ENCODE results near the gene SLC35A5. TPM values are rescaled to one million over a fixed set of nuclear protein-coding genes. Genes with fewer than 3 reads are reported as not detected.
"Not testable (repeated sequence)": the region's sequence is repeated elsewhere in the genome, so short reads cannot be mapped to it uniquely, and the experiment has no call there.

SLC35A5 gene
- total RNA-seq, 3 donors from 2014 or later = 12.2 to 13.5 (median 12.3) TPM

GRCh38 chr3:112560307-112560706, 1.5 kb upstream of the SLC35A5 start:
- no peaks in the 10 kb centered on the region for H3K9me3 Mint-ChIP-seq
- no peak for DNase-seq
- peak overlapping the region; percentile 99 for H3K4me3 Mint-ChIP-seq
- ATAC-seq = no peak
- peaks cover 55% of the 10 kb centered on the region for H3K4me1 Mint-ChIP-seq (ENCODE audit: low read depth)
- peaks cover 20% of the 10 kb centered on the region for H3K36me3 Mint-ChIP-seq (ENCODE audit: insufficient read depth)
- no peaks in the 10 kb centered on the region for H3K27me3 Mint-ChIP-seq (ENCODE audit: low read depth)

GRCh38 chr3:112560721-112561483, 943 bp upstream of the SLC35A5 start:
- H3K9me3 Mint-ChIP-seq = no peaks in the 10 kb centered on the region

GRCh38 chr3:112561484-112561733, 436 bp upstream of the SLC35A5 start:
- Mint-ChIP-seq H3K4me1 (ENCODE audit: low read depth) (peaks cover 48% of the 10 kb centered on the region), H3K4me3 (peak overlapping the region; percentile 99), H3K36me3 (ENCODE audit: insufficient read depth) (peaks cover 20% of the 10 kb centered on the region), H3K9me3 (no peaks in the 10 kb centered on the region), H3K27me3 (ENCODE audit: low read depth) (no peaks in the 10 kb centered on the region)
- DNase-seq (peak; percentile 69), ATAC-seq (peak; percentile 66 to 69)

More at GRCh38 chr3:112560721-112561483, 943 bp upstream of the SLC35A5 start:
- Mint-ChIP-seq H3K4me1 (ENCODE audit: low read depth) (peaks cover 49% of the 10 kb centered on the region), H3K36me3 (ENCODE audit: insufficient read depth) (peaks cover 19% of the 10 kb centered on the region), H3K27me3 (ENCODE audit: low read depth) (no peaks in the 10 kb centered on the region), H3K4me3 (peak overlapping the region; percentile 99)
- DNase-seq (peak; percentile 47), ATAC-seq (peak; percentile 35 to 40)

- H3K4me3 Mint-ChIP-seq, ATAC-seq: not testable (repeated sequence)
- H3K4me1 Mint-ChIP-seq (ENCODE audit: low read depth) = peaks cover 40% of the 10 kb centered on the region
Measured at GRCh38 chr3:112564247-112564939, 2.5 kb downstream of the SLC35A5 start.

GRCh38 chr3:112564940-112565305, 3.1 kb downstream of the SLC35A5 start:
- ATAC-seq = no peak
- H3K36me3 Mint-ChIP-seq (ENCODE audit: insufficient read depth) = peaks cover 21% of the 10 kb centered on the region
- no peak for DNase-seq
- H3K27me3 Mint-ChIP-seq (ENCODE audit: low read depth) = no peaks in the 10 kb centered on the region
- H3K9me3 Mint-ChIP-seq = no peaks in the 10 kb centered on the region
- peaks cover 35% of the 10 kb centered on the region for H3K4me1 Mint-ChIP-seq (ENCODE audit: low read depth)
- no peak overlapping the region for H3K4me3 Mint-ChIP-seq

More at GRCh38 chr3:112564247-112564939, 2.5 kb downstream of the SLC35A5 start:
- DNase-seq; H3K9me3 Mint-ChIP-seq; H3K27me3 Mint-ChIP-seq (ENCODE audit: low read depth): not testable (repeated sequence)
- peaks cover 20% of the 10 kb centered on the region for H3K36me3 Mint-ChIP-seq (ENCODE audit: insufficient read depth)

- Mint-ChIP-seq H3K36me3 (ENCODE audit: insufficient read depth) (peaks cover 31% of the 10 kb centered on the region), H3K4me1 (ENCODE audit: low read depth) (peaks cover 15% of the 10 kb centered on the region), H3K4me3 (no peak overlapping the region), H3K9me3 (no peaks in the 10 kb centered on the region), H3K27me3 (ENCODE audit: low read depth) (no peaks in the 10 kb centered on the region)
- ATAC-seq = no peak
- no peak for DNase-seq
Measured at GRCh38 chr3:112568642-112569041, 6.8 kb downstream of the SLC35A5 start.

- H3K4me1 Mint-ChIP-seq (ENCODE audit: low read depth) = peaks cover 12% of the 10 kb centered on the region
- ATAC-seq (no peak), DNase-seq (no peak)
- peaks cover 32% of the 10 kb centered on the region for H3K36me3 Mint-ChIP-seq (ENCODE audit: insufficient read depth)
- no peaks in the 10 kb centered on the region for H3K9me3 Mint-ChIP-seq
- H3K4me3 Mint-ChIP-seq = no peak overlapping the region
- H3K27me3 Mint-ChIP-seq (ENCODE audit: low read depth) = no peaks in the 10 kb centered on the region
Measured at GRCh38 chr3:112569265-112569664, 7.4 kb downstream of the SLC35A5 start.

- ATAC-seq = no peak
- no peak for DNase-seq
- H3K4me1 Mint-ChIP-seq (ENCODE audit: low read depth) = peaks cover 6% of the 10 kb centered on the region
- no peak overlapping the region for H3K4me3 Mint-ChIP-seq
- peaks cover 21% of the 10 kb centered on the region for H3K36me3 Mint-ChIP-seq (ENCODE audit: insufficient read depth)
- H3K27me3 Mint-ChIP-seq (ENCODE audit: low read depth) = no peaks in the 10 kb centered on the region
- no peaks in the 10 kb centered on the region for H3K9me3 Mint-ChIP-seq
Measured at GRCh38 chr3:112572701-112573100, 10.9 kb downstream of the SLC35A5 start.

- no peaks in the 10 kb centered on the region for H3K9me3 Mint-ChIP-seq
- no peaks in the 10 kb centered on the region for H3K27me3 Mint-ChIP-seq (ENCODE audit: low read depth)
- H3K36me3 Mint-ChIP-seq (ENCODE audit: insufficient read depth) = peaks cover 10% of the 10 kb centered on the region
- DNase-seq = no peak
- no peak for ATAC-seq
- H3K4me3 Mint-ChIP-seq = no peak overlapping the region
- H3K4me1 Mint-ChIP-seq (ENCODE audit: low read depth) = peaks cover 3% of the 10 kb centered on the region
Measured at GRCh38 chr3:112579232-112579631, 17.4 kb downstream of the SLC35A5 start.

- ATAC-seq (no peak), DNase-seq (no peak)
- Mint-ChIP-seq H3K9me3 (no peaks in the 10 kb centered on the region), H3K4me3 (no peak overlapping the region), H3K4me1 (ENCODE audit: low read depth) (peaks cover 3% of the 10 kb centered on the region), H3K27me3 (ENCODE audit: low read depth) (no peaks in the 10 kb centered on the region), H3K36me3 (ENCODE audit: insufficient read depth) (peaks cover 13% of the 10 kb centered on the region)
Measured at GRCh38 chr3:112579697-112580096, 17.9 kb downstream of the SLC35A5 start.

GRCh38 chr3:112582244-112582874, 20.5 kb downstream of the SLC35A5 start:
- Mint-ChIP-seq H3K9me3 (no peaks in the 10 kb centered on the region), H3K27me3 (ENCODE audit: low read depth) (no peaks in the 10 kb centered on the region), H3K36me3 (ENCODE audit: insufficient read depth) (peaks cover 24% of the 10 kb centered on the region), H3K4me1 (ENCODE audit: low read depth) (peaks cover 3% of the 10 kb centered on the region), H3K4me3 (no peak overlapping the region)
- DNase-seq (no peak), ATAC-seq (no peak)

- Mint-ChIP-seq H3K4me3 (no peak overlapping the region), H3K27me3 (ENCODE audit: low read depth) (no peaks in the 10 kb centered on the region), H3K36me3 (ENCODE audit: insufficient read depth) (peaks cover 27% of the 10 kb centered on the region), H3K4me1 (ENCODE audit: low read depth) (peaks cover 3% of the 10 kb centered on the region), H3K9me3 (no peaks in the 10 kb centered on the region)
- no peak for ATAC-seq
- DNase-seq = no peak
Measured at GRCh38 chr3:112583105-112583504, 21.3 kb downstream of the SLC35A5 start.

GRCh38 chr3:112585782-112586181, 23.9 kb downstream of the SLC35A5 start:
- ATAC-seq (no peak), DNase-seq (no peak)
- Mint-ChIP-seq H3K27me3 (ENCODE audit: low read depth) (no peaks in the 10 kb centered on the region), H3K9me3 (no peaks in the 10 kb centered on the region), H3K36me3 (ENCODE audit: insufficient read depth) (peaks cover 43% of the 10 kb centered on the region), H3K4me3 (no peak overlapping the region), H3K4me1 (ENCODE audit: low read depth) (peaks cover 3% of the 10 kb centered on the region)

GRCh38 chr3:112587336-112587735, 25.5 kb downstream of the SLC35A5 start:
- ATAC-seq = no peak
- Mint-ChIP-seq H3K27me3 (ENCODE audit: low read depth) (no peaks in the 10 kb centered on the region), H3K9me3 (peaks cover 2% of the 10 kb centered on the region), H3K36me3 (ENCODE audit: insufficient read depth) (peaks cover 57% of the 10 kb centered on the region), H3K4me3 (no peak overlapping the region), H3K4me1 (ENCODE audit: low read depth) (peaks cover 4% of the 10 kb centered on the region)
- DNase-seq = no peak

- Mint-ChIP-seq H3K9me3 (peaks cover 10% of the 10 kb centered on the region), H3K4me1 (ENCODE audit: low read depth) (peaks cover 8% of the 10 kb centered on the region), H3K4me3 (no peak overlapping the region), H3K36me3 (ENCODE audit: insufficient read depth) (peaks cover 52% of the 10 kb centered on the region), H3K27me3 (ENCODE audit: low read depth) (no peaks in the 10 kb centered on the region)
- ATAC-seq = no peak
- no peak for DNase-seq
Measured at GRCh38 chr3:112593258-112593657, 31.4 kb downstream of the SLC35A5 start.
